ENCODE results near the gene TBC1D1.

Gene TBC1D1

GRCh38 chr4:37995299-37995821 is 104.5 kb downstream of the TBC1D1 start:
- no peak for DNase-seq

GRCh38 chr4:37995981-37996775 is 105.3 kb downstream of the TBC1D1 start:
- DNase-seq: no peak

GRCh38 chr4:37998226-37998625 is 107.3 kb downstream of the TBC1D1 start:
- no peak for DNase-seq

DNA sequence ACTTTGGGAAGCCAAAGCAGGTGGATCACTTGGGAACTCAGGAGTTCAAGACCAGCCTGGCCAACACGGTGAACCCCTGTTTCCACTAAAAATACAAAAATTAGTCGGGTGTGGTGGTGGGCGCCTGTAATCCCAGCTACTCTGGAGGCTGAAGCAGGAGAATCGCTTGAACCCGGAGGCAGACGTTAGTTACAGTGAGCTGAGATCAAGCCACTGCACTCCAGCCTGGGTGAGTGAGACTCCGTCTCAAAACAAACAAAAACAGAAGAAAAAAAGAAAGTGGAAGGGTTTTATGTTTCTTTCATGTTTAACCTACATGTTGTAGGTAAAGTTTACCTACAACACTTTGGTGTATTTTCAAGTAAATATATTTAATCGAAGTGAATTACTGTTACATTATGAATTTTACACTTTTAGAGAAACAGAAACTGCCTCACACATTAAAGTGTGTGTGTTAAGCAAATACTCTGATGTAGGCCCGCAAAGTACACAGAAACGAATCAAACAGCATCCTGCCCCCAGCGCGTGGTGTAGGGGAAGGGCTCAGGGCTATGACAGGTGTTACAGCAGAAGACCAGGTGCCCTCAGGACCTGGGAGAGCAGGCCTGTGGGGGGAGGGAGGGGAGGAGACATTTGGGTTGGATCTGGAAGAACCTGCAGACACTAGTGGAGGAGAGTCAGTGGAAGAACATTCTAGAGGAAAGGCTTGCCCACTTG is 108.3 kb downstream of the TBC1D1 start:
- no peak for DNase-seq

DNA sequence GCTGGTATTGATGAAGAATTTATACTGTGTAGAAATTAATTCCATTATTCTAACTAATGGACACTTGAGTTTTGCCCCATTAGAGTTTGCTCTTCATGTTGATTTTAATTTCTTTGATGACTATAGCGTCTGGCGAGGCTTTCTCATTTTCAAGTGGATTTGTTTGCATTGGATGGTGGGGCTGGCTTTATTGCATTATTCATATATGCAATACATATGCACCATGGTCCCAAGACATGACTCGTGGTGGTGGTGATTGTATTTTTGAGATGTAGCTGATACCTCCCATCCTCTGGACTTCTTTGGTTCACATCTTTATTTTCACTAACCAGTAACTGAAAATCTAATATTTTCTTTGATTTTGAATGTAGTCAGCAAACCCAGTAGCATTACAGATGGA is 109.1 kb downstream of the TBC1D1 start:
- no peak for DNase-seq

DNA sequence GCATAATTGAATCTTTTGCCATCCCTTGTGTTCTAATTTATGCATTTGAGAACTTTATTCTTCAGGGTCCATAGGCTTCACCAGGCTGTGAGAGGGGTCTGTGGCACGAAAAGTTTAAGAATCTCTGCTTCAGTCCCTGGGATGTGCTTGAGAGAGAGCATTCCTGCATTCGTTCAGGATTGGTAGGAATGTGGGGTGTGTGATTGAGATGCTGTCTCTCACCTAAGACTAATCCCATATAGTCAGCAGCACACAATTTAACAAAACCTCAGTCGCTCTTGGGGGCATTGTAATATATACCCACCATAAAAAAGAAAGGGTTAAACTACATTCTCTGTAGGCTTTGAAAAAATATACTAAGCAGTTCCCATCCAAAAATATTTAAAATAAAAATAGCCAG is 111.0 kb downstream of the TBC1D1 start:
- no peak for DNase-seq

GRCh38 chr4:38002451-38003071 is 111.7 kb downstream of the TBC1D1 start:
- DNase-seq: no peak

- DNase-seq: no peak
These were observed 112.2 kb downstream of the TBC1D1 start for GRCh38 chr4:38003102-38003501.

- no peak for DNase-seq
These were observed 112.7 kb downstream of the TBC1D1 start for GRCh38 chr4:38003628-38004027.

GRCh38 chr4:38004062-38004461 is 113.2 kb downstream of the TBC1D1 start:
- DNase-seq: no peak

DNA sequence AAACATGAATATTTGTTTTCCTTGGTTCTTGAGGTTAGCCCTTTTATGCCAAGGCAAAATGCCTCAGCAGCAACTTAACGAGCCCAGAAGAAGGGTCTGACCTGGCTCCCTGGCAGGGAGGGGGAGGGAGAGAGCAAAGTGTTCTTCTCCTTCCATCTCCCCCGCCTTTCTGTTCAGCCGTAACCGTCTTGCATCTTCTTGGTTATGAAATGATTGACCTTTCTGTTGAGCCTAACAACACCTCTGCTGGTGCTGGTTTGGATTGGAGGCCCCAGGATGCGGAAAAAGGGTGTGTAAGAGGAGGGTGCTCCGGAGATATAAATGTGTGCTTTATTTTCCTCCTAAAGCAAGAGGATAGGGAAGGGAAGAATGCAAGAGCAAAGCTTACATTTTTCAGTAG is 114.0 kb downstream of the TBC1D1 start:
- DNase-seq: no peak

DNA sequence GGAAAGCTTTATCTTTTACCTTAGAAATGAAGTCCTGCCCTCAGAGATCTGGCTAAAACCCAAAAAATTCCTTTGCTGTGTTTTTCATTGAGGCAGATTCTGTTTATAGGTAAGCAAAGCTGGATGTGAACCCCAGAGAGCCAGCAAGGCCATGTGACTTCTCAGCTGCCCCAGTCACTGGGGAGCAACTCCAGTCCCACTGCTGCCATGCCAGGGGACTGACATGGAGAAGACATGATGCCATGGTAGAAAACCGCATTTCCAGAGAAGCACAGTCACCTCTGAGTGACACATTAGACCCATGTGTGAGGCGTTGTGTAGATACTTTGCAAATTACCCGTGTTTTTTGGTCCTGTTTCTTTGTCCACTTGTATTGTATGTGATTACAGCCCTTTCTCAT is 114.8 kb downstream of the TBC1D1 start:
- DNase-seq: no peak

- no peak for DNase-seq
These were observed 116.8 kb downstream of the TBC1D1 start for GRCh38 chr4:38007645-38008044.

GRCh38 chr4:38008571-38009021 is 117.7 kb downstream of the TBC1D1 start:
- DNase-seq: no peak

- DNase-seq: no peak
These were observed 118.5 kb downstream of the TBC1D1 start for GRCh38 chr4:38009421-38009820.

DNA sequence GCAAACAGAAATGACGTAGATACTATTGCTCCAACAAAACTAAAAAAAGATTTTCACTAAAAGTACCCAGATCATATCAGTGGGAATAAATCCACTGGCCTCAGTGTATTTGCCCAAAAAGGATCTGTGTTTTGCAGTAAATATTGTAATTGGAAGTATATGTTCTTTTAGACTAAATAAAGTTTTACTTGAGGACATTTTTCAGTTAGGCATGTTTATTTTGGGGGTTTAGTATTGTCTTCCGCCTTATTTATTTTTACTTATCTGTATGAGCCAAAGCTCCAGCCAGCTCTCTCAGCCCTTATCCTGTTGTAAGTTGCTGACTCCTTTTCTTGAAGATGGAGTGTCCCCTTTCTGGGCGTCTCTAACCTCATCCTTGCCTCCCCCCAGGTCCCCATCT is 119.1 kb downstream of the TBC1D1 start:
- DNase-seq: no peak

GRCh38 chr4:38011511-38012162 is 120.8 kb downstream of the TBC1D1 start:
- no peak for DNase-seq

DNA sequence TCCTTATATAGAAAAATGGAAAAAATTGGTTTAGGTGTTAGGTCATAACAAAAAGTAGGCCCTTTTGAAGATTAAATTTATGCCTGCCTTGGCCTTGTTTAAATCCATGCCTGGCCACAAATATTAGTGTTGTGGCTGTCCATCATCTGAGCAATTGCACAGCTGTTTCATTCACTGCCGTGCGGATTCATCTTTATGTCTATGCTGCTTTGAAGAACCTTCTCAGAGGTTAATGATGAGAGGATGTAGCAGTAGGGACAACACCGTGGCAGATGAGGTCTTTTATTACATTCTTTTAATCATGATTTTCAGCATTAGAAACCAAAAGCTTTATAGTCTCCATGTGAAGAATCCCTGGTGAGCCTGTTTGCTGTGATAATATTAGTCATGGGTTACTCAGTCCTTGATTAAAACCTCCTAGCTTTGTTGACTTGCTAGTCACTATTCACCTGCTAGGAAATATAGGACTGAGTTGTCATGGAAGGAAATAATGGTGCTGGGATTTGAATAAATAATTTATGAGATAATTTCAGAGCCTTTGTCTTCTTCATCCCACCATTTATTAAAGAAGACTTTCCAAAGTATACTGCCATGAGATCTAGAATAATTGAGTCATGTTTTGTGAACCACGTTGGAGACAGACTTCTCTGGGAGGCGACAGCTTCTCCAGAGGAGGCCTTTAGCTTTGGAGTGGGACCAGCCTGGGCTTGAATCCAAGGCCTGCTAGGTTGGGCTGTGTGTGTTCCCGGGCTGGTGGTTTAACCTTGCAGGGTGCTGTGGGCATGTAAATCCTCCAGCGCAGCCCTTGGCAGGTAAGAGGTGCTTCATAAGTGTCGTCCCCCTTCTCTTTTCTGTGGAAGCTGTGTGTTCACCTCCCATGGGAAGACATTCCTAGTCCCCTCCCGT is 122.8 kb downstream of the TBC1D1 start:
- DNase-seq: no peak

DNA sequence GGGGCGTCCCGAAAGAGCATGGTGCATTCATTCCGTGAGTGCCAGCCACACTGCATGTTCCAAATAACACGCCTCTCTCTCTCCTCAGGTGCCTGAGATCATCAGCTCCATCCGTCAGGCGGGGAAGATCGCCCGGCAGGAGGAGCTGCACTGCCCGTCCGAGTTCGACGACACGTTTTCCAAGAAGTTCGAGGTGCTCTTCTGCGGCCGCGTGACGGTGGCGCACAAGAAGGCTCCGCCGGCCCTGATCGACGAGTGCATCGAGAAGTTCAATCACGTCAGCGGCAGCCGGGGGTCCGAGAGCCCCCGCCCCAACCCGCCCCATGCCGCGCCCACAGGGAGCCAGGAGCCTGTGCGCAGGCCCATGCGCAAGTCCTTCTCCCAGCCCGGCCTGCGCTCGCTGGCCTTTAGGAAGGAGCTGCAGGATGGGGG is 123.6 kb downstream of the TBC1D1 start:
- no peak for DNase-seq

GRCh38 chr4:38015886-38016515 is 125.1 kb downstream of the TBC1D1 start:
- DNase-seq: no peak

DNA sequence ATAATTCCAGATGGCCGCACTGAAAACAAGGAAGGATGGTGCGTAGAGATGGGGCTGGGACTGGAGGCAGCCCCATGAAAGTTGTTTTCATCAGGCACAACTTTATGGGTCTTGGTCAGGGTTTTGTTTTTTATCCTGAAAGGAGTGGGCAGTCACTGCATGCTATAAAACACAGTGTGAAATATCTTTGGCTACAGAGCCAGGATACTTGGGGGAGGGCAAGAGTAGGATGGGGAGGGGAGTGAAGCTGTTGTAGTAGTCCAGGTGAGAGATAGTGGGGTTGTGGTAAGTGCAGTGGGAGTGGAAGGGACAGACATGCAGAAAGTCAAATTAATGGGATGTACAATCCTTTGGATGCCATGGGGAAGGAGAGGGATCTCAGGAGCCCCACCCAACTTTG is 125.8 kb downstream of the TBC1D1 start:
- no peak for DNase-seq

GRCh38 chr4:38017609-38018008 is 126.7 kb downstream of the TBC1D1 start:
- DNase-seq: no peak

All from NCI-H1694 treated with DMSO at 0.1 percent for 48 hours (cell line).